GM23338 (cell line): ENCODE measurements around the gene LTBP3. TPM values are rescaled to one million over a fixed set of nuclear protein-coding genes. Genes with fewer than 3 reads are reported as not detected.

Experiments used
- ATAC-seq: fragments of 200-7000 bp; cut with Tn5 transposase; 3 replicates; pipeline ENCODE4 v1.9.1; 2020
- DNase-seq: peaks from one replicate; pipeline ENCODE4 v3.0.0-alpha.2; 2015; ENCODE audit warnings: low spot score
- H2AFZ ChIP-seq: fragments of 200-600 bp; sonication (generic); 2 replicates; pipeline ENCODE4 v1.8.0; 2016; ENCODE audit warnings: antibody characterized with exemption, mild to moderate bottlenecking, moderate library complexity
- H3F3A ChIP-seq: fragments of 200-600 bp; sonication (generic); replicated peaks from 2 replicates; pipeline ENCODE4 v1.8.0; 2017; ENCODE audit warnings: antibody characterized with exemption, mixed run types, low read depth
- H3K27ac ChIP-seq: fragments of 200-600 bp; sonication (generic); 2 replicates; pipeline ENCODE4 v1.6.1; 2016; ENCODE audit warnings: low read depth
- H3K27me3 ChIP-seq: fragments of 200-600 bp; sonication (generic); 2 replicates; pipeline ENCODE4 v1.8.0; 2016; ENCODE audit warnings: mild to moderate bottlenecking, mixed run types, moderate library complexity; ENCODE audit not compliant: insufficient read depth
- H3K36me3 ChIP-seq: fragments of 200-600 bp; sonication (generic); 2 replicates; pipeline ENCODE4 v1.8.0; 2016; ENCODE audit warnings: mild to moderate bottlenecking; ENCODE audit not compliant: insufficient read depth
- H3K4me1 ChIP-seq: fragments of 200-600 bp; sonication (generic); 2 replicates; pipeline ENCODE4 v1.8.0; 2016; ENCODE audit warnings: mild to moderate bottlenecking, moderate library complexity; ENCODE audit not compliant: insufficient read depth
- H3K4me2 ChIP-seq: fragments of 200-600 bp; sonication (generic); 2 replicates; pipeline ENCODE4 v1.7.1; 2017; ENCODE audit warnings: mixed run types
- H3K4me3 ChIP-seq: fragments of 200-600 bp; sonication (generic); 2 replicates; pipeline ENCODE4 v1.6.1; 2016; ENCODE audit warnings: mixed run types
- H3K79me2 ChIP-seq: fragments of 200-600 bp; sonication (generic); replicated peaks from 2 replicates; pipeline ENCODE4 v1.8.0; 2017; ENCODE audit warnings: mild to moderate bottlenecking; ENCODE audit not compliant: insufficient read depth
- H3K9me2 ChIP-seq: fragments of 200-600 bp; sonication (generic); 2 replicates; pipeline ENCODE4 v1.8.0; 2017; ENCODE audit not compliant: insufficient read depth
- H4K20me1 ChIP-seq: fragments of 200-600 bp; sonication (generic); replicated peaks from 2 replicates; pipeline ENCODE4 v1.8.0; 2017; ENCODE audit warnings: mild to moderate bottlenecking; ENCODE audit not compliant: insufficient read depth
- H3K27ac Mint-ChIP-seq: 2 replicates; pipeline ENCODE4 v1.8.0; 2020; ENCODE audit warnings: inconsistent platforms, mild to moderate bottlenecking, moderate library complexity, mixed read lengths
- H3K27me3 Mint-ChIP-seq: 3 replicates; pipeline ENCODE4 v1.8.0; 2022; ENCODE audit warnings: low read depth, mild to moderate bottlenecking, moderate library complexity, mixed read lengths, inconsistent platforms; ENCODE audit not compliant: insufficient read depth, poor library complexity
- H3K36me3 Mint-ChIP-seq: 3 replicates; pipeline ENCODE4 v1.8.0; 2021; ENCODE audit warnings: low read depth, mild to moderate bottlenecking, inconsistent platforms, moderate library complexity, mixed read lengths
- H3K4me1 Mint-ChIP-seq: 3 replicates; pipeline ENCODE4 v1.8.0; 2020; ENCODE audit warnings: mild to moderate bottlenecking, inconsistent platforms, mixed read lengths
- H3K4me3 Mint-ChIP-seq: 3 replicates; pipeline ENCODE4 v1.8.0; 2021; ENCODE audit warnings: moderate library complexity, mild to moderate bottlenecking, inconsistent platforms, mixed read lengths
- H3K9me3 Mint-ChIP-seq: 3 replicates; pipeline ENCODE4 v1.8.0; 2020; ENCODE audit warnings: moderate library complexity, mild to moderate bottlenecking, inconsistent platforms, mixed read lengths
- CREB1 ChIP-seq: fragments of 250-450 bp; sonication (Bioruptor Pico); IDR thresholded peaks from 2 replicates; pipeline ENCODE4 v1.5.0; 2020; ENCODE audit warnings: low read depth, mild to moderate bottlenecking, moderate library complexity
- EZH2 ChIP-seq: fragments of 200-600 bp; sonication (generic); IDR thresholded peaks from one replicate; pipeline ENCODE4 v1.8.0; 2017; ENCODE audit warnings: antibody characterized with exemption, mild to moderate bottlenecking, low read depth; ENCODE audit not compliant: unreplicated experiment
- EZH2phosphoT487 ChIP-seq: fragments of 200-600 bp; sonication (generic); IDR thresholded peaks from one replicate; pipeline ENCODE4 v1.8.1; 2018; ENCODE audit warnings: antibody characterized with exemption; ENCODE audit not compliant: unreplicated experiment
- NANOG ChIP-seq: IDR thresholded peaks from 2 replicates; pipeline ENCODE4 v1.6.1; 2016; ENCODE audit warnings: antibody characterized with exemption, borderline replicate concordance
- STAT1 ChIP-seq: IDR thresholded peaks from one replicate; pipeline ENCODE4 v1.6.1; 2016; ENCODE audit warnings: antibody characterized with exemption; ENCODE audit not compliant: unreplicated experiment
- ZNF331 ChIP-seq: fragments of 250-450 bp; sonication (Bioruptor Pico); IDR thresholded peaks from 2 replicates; pipeline ENCODE4 v1.5.0; 2020; ENCODE audit warnings: low read depth, mild to moderate bottlenecking, moderate library complexity
- polyA plus RNA-seq: library from polyadenylated mRNA; unstranded; fragments of >200 nt; fragmentation: Nextera tagmentation; extraction: Ambion mirVana; gene quantifications from 2 replicates; pipeline ENCODE4 v1.2.1, GENCODE V29; 2016
- total RNA-seq: library from RNA; depleted of rRNA; stranded (reverse); fragments of >200 nt; shearing (Covaris generic); gene quantifications from 2 replicates; pipeline ENCODE4 v1.2.3, GENCODE V29; 2014
- TF ChIP-seq, protein P1 (sequence below): fragments of 250-450 bp; sonication (Bioruptor Pico); IDR thresholded peaks from 2 replicates; pipeline ENCODE4 v1.5.0; 2020; ENCODE audit warnings: mild to moderate bottlenecking, moderate library complexity

LTBP3 gene
- total and polyA plus RNA-seq, 2 experiments from 2014 or later, result 9.5 to 29.2 TPM

DNA sequence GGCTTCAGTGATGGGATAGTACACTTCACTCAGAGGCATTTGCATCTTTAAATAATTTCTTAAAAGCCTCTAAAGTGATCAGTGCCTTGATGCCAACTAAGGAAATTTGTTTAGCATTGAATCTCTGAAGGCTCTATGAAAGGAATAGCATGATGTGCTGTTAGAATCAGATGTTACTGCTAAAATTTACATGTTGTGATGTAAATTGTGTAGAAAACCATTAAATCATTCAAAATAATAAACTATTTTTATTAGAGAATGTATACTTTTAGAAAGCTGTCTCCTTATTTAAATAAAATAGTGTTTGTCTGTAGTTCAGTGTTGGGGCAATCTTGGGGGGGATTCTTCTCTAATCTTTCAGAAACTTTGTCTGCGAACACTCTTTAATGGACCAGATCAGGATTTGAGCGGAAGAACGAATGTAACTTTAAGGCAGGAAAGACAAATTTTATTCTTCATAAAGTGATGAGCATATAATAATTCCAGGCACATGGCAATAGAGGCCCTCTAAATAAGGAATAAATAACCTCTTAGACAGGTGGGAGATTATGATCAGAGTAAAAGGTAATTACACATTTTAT is 54.7 kb downstream of the LTBP3 start (continued):
- TF ChIP-seq, protein P1, sequence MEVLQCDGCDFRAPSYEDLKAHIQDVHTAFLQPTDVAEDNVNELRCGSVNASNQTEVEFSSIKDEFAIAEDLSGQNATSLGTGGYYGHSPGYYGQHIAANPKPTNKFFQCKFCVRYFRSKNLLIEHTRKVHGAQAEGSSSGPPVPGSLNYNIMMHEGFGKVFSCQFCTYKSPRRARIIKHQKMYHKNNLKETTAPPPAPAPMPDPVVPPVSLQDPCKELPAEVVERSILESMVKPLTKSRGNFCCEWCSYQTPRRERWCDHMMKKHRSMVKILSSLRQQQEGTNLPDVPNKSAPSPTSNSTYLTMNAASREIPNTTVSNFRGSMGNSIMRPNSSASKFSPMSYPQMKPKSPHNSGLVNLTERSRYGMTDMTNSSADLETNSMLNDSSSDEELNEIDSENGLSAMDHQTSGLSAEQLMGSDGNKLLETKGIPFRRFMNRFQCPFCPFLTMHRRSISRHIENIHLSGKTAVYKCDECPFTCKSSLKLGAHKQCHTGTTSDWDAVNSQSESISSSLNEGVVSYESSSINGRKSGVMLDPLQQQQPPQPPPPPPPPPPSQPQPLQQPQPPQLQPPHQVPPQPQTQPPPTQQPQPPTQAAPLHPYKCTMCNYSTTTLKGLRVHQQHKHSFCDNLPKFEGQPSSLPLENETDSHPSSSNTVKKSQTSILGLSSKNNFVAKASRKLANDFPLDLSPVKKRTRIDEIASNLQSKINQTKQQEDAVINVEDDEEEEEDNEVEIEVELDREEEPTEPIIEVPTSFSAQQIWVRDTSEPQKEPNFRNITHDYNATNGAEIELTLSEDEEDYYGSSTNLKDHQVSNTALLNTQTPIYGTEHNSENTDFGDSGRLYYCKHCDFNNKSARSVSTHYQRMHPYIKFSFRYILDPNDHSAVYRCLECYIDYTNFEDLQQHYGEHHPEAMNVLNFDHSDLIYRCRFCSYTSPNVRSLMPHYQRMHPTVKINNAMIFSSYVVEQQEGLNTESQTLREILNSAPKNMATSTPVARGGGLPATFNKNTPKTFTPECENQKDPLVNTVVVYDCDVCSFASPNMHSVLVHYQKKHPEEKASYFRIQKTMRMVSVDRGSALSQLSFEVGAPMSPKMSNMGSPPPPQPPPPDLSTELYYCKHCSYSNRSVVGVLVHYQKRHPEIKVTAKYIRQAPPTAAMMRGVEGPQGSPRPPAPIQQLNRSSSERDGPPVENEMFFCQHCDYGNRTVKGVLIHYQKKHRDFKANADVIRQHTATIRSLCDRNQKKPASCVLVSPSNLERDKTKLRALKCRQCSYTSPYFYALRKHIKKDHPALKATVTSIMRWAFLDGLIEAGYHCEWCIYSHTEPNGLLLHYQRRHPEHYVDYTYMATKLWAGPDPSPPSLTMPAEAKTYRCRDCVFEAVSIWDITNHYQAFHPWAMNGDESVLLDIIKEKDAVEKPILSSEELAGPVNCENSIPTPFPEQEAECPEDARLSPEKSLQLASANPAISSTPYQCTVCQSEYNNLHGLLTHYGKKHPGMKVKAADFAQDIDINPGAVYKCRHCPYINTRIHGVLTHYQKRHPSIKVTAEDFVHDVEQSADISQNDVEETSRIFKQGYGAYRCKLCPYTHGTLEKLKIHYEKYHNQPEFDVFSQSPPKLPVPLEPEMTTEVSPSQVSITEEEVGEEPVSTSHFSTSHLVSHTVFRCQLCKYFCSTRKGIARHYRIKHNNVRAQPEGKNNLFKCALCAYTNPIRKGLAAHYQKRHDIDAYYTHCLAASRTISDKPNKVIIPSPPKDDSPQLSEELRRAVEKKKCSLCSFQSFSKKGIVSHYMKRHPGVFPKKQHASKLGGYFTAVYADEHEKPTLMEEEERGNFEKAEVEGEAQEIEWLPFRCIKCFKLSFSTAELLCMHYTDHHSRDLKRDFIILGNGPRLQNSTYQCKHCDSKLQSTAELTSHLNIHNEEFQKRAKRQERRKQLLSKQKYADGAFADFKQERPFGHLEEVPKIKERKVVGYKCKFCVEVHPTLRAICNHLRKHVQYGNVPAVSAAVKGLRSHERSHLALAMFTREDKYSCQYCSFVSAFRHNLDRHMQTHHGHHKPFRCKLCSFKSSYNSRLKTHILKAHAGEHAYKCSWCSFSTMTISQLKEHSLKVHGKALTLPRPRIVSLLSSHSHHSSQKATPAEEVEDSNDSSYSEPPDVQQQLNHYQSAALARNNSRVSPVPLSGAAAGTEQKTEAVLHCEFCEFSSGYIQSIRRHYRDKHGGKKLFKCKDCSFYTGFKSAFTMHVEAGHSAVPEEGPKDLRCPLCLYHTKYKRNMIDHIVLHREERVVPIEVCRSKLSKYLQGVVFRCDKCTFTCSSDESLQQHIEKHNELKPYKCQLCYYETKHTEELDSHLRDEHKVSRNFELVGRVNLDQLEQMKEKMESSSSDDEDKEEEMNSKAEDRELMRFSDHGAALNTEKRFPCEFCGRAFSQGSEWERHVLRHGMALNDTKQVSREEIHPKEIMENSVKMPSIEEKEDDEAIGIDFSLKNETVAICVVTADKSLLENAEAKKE (CRISPR knock-in tag), result no peak
- TF ChIP-seq CREB1 (CRISPR knock-in tag), result no peak
- no peak for TF ChIP-seq ZNF331

DNA sequence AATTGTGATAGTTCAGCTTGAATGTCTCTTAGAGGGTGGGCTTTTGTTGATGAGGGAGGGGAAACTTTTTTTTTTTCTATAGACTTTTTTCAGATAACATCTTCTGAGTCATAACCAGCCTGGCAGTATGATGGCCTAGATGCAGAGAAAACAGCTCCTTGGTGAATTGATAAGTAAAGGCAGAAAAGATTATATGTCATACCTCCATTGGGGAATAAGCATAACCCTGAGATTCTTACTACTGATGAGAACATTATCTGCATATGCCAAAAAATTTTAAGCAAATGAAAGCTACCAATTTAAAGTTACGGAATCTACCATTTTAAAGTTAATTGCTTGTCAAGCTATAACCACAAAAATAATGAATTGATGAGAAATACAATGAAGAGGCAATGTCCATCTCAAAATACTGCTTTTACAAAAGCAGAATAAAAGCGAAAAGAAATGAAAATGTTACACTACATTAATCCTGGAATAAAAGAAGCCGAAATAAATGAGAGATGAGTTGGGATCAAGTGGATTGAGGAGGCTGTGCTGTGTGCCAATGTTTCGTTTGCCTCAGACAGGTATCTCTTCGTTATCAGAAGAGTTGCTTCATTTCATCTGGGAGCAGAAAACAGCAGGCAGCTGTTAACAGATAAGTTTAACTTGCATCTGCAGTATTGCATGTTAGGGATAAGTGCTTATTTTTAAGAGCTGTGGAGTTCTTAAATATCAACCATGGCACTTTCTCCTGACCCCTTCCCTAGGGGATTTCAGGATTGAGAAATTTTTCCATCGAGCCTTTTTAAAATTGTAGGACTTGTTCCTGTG is 55.4 kb downstream of the LTBP3 start:
- Mint-ChIP-seq H3K9me3 (peaks cover 10% of the 10 kb centered on the region; the same call in 2 of the 3 replicates), H3K4me3 (no peak overlapping the region), H3K36me3 (no peaks in the 10 kb centered on the region; the same call in 2 of the 3 replicates), H3K27ac (no peak overlapping the region), H3K27me3 (peaks cover 47% of the 10 kb centered on the region), H3K4me1 (peaks cover 40% of the 10 kb centered on the region)
- no peak for ATAC-seq
- Histone ChIP-seq H2AFZ (no peak overlapping the region), H3K4me1 (peaks cover 25% of the 10 kb centered on the region), H3K9me2 (no peaks in the 10 kb centered on the region), H3K27ac (peak overlapping the region; percentile 100; the same call in 1 of the 2 replicates), H3F3A (peaks cover 83% of the 10 kb centered on the region), H3K4me2 (peak overlapping the region; percentile 84), H3K79me2 (peaks cover 84% of the 10 kb centered on the region), H3K27me3 (no peaks in the 10 kb centered on the region), H3K4me3 (peak overlapping the region; percentile 65), H3K36me3 (peaks cover 57% of the 10 kb centered on the region), H4K20me1 (peaks cover 61% of the 10 kb centered on the region)
- no peak for DNase-seq
- TF ChIP-seq ZNF331, result no peak
- TF ChIP-seq STAT1, result no peak
- TF ChIP-seq EZH2phosphoT487, result no peak
- no peak for TF ChIP-seq NANOG
- TF ChIP-seq EZH2, result no peak
- TF ChIP-seq, protein P1 (CRISPR knock-in tag), result no peak
